IPS-15b (cell line): Measurements from ENCODE around the gene DRD4.

Experiments
- H3K27me3 ChIP-seq: one replicate; pipeline ENCODE4 v1.6.1; 2013; ENCODE audit warnings: low read length; ENCODE audit not compliant: control insufficient read depth, insufficient read depth
- H3K36me3 ChIP-seq: one replicate; pipeline ENCODE4 v1.6.1; 2013; ENCODE audit warnings: low read length; ENCODE audit not compliant: control insufficient read depth, insufficient read depth
- H3K4me1 ChIP-seq: one replicate; pipeline ENCODE4 v1.6.1; 2013; ENCODE audit warnings: mild to moderate bottlenecking, low read length; ENCODE audit not compliant: control insufficient read depth, insufficient read depth
- H3K4me3 ChIP-seq: one replicate; pipeline ENCODE4 v1.5.1; 2013; ENCODE audit warnings: low read depth, low read length
- H3K9ac ChIP-seq: one replicate; pipeline ENCODE4 v1.6.1; 2013; ENCODE audit warnings: low read depth, mild to moderate bottlenecking, low read length
- H3K9me3 ChIP-seq: one replicate; pipeline ENCODE4 v1.6.1; 2013; ENCODE audit warnings: mild to moderate bottlenecking, low read length; ENCODE audit not compliant: control insufficient read depth, insufficient read depth

Gene DRD4

DNA sequence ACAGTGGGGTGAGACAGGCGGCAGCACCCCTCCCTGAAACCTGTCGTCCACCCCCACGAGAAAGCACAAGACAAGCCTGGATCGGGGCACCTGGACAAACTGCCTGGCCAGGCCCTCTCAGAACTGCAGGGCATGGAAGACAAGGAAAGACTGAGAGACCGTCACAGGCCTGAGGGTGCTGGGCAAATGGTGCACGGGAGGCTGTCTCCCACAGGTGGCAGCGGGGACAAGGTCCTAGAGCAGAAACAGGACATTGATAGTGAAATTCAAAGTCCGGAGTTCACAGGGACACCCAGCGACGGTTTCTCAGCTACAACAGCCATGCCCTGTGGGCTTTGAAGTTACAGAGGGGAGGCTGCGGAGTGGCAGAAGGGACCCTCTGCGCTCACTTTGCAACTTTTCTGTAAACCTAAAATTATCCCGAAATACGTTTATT, 20.6 kb downstream of the DRD4 start:
- Histone ChIP-seq H3K27me3 (no peaks in the 10 kb centered on the region), H3K4me1 (no peaks in the 10 kb centered on the region), H3K9ac (no peak overlapping the region), H3K4me3 (no peak overlapping the region), H3K36me3 (peaks cover 16% of the 10 kb centered on the region), H3K9me3 (no peaks in the 10 kb centered on the region)

DNA sequence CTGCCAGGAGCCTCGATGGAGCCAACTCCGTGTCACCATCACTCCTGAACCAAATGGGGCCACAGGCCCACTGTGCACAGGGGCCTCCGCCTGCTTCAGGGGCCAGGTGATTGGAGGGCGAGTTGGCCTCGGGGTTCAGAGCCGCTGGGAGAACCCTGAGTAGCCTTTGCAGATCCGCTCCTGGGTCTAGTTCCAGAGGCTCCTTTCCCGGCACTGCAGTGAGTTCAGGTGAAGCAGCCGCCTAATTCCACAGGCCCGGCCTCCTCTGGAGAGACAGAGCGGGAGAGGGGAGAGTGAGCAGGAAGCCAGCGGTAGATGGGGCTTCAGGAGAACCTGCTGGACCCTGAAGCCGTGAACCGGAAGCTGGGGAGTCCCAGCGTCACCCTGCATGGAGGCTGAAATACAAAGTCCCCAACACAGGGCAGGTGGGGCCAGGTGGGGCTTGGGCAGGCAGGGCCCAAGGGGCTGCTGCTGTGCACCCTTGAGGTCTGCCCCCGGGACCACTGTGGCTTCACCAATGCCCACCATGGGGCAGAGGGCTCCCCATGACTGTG, 22.5 kb downstream of the DRD4 start:
- Histone ChIP-seq H3K4me3 (no peak overlapping the region), H3K36me3 (peaks cover 12% of the 10 kb centered on the region), H3K4me1 (no peaks in the 10 kb centered on the region), H3K27me3 (no peaks in the 10 kb centered on the region), H3K9ac (no peak overlapping the region), H3K9me3 (no peaks in the 10 kb centered on the region)

DNA sequence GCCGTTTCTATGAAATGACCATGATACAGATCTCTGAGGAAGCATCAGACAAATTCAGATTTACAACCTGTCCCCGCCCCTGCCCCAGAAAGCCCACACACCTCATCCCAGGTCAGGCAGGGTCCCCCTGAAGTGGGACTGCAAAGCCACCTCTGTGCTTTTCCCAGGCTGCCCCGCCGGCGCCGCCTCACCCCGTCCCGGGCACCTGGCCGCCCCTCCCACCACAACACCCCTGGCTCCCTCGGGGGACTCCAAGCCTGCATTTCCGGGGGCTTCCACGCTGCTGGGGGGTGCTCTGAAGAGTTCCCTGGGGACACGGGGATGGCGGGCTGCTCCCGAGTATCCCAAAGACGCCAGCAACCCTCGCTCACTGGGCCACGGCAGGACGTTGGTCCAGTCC, 23.2 kb downstream of the DRD4 start:
- Histone ChIP-seq H3K4me1 (no peaks in the 10 kb centered on the region), H3K9ac (no peak overlapping the region), H3K4me3 (no peak overlapping the region), H3K27me3 (no peaks in the 10 kb centered on the region), H3K36me3 (peaks cover 12% of the 10 kb centered on the region), H3K9me3 (no peaks in the 10 kb centered on the region)

DNA sequence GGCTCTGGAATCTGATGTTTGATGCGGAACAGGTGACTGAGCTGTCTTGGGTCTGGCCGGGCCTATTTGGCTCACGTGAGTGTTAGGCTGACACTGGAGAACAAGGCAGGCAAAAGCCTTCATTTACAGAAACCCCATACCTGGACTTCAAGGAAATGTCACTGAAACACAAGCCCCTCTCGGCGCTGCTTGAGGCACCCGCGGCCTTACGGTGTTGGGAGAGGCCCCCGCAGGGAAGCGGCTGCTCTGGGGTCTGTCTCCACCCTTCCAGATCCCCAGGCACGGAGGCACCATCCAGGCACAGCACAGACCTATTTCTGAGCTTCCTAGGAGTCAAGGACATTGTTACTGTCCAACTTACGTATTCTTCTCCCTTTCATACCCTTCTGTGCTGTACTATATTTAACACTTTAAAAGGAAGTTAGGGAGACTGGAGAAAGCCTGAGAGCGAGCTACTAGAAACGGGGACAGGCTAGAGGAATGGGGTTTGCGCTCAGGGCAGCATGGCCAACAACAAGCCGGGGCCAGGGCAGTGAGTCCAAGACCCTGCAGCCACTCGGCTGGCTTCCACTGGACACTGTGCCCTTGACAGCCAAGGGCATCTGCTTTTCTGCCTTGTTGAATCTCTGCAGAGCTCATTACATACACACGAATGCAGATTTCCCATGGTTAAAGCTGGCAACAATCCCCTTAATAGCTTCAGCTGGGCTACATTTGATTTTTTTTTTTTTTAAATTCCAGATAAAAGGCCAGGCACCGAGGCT, 23.8 kb downstream of the DRD4 start:
- Histone ChIP-seq H3K36me3 (peaks cover 12% of the 10 kb centered on the region), H3K9ac (no peak overlapping the region), H3K9me3 (no peaks in the 10 kb centered on the region), H3K4me3 (no peak overlapping the region), H3K27me3 (no peaks in the 10 kb centered on the region), H3K4me1 (no peaks in the 10 kb centered on the region)

DNA sequence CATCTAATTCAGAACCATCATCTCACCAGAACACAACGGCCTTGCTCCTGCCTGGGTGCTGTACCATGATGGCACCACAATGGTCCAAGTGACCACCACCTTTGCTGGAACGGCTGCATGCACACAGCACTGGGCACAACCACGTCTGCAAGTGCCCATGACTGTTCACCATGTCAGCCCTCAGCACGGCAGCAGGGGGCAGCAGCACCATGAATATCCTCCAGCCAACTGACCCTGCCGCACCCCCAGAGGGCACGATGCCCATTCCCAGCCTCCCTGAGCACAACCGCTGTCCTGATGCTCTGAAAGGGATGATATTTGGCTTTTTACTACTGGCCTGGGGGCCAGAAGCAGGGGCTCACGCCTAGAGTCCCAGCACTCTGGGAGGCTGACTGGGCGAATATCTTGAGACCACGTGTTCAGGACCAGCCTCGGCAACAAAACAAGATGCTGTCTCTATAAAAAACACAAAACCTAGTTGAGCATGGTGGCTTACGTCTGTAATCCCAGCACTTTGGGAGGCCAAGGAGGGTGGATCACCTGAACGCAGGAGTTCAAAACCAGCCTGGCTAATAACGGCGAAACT, 25.7 kb downstream of the DRD4 start:
- H3K9ac ChIP-seq: no peak overlapping the region
- no peak overlapping the region for H3K4me3 ChIP-seq
- no peaks in the 10 kb centered on the region for H3K9me3 ChIP-seq
- no peaks in the 10 kb centered on the region for H3K4me1 ChIP-seq
- no peaks in the 10 kb centered on the region for H3K27me3 ChIP-seq
- peaks cover 10% of the 10 kb centered on the region for H3K36me3 ChIP-seq

DNA sequence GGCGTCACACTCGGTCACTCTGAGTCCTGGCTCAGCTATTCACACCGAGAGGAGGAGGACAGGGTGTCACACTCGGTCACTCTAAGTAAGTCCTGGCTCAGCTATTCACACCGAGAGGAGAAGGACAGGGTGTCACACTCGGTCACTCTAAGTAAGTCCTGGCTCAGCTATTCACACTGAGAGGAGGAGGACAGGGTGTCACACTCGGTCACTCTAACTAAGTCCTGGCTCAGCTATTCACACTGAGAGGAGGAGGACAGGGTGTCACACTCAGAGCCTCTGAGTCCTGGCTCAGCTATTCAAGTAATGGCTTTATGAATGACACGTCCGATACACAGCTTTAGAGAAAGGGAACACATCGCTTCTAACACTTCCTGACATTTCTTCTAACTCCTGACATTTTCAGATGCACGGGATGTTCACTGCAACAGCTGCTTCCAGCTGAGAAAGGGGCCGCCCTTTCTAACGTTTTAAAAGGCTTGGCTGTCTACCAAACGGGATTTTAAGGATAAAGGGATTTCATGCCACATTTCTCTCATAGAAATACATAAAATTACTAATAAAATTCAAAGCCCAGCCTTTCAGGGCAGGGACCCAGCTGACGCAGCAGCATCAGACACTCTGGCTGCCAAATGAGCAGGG, 28.1 kb downstream of the DRD4 start:
- Histone ChIP-seq H3K4me3 (no peak overlapping the region), H3K9ac (no peak overlapping the region), H3K4me1 (no peaks in the 10 kb centered on the region), H3K27me3 (no peaks in the 10 kb centered on the region), H3K36me3 (peaks cover 4% of the 10 kb centered on the region), H3K9me3 (no peaks in the 10 kb centered on the region)

DNA sequence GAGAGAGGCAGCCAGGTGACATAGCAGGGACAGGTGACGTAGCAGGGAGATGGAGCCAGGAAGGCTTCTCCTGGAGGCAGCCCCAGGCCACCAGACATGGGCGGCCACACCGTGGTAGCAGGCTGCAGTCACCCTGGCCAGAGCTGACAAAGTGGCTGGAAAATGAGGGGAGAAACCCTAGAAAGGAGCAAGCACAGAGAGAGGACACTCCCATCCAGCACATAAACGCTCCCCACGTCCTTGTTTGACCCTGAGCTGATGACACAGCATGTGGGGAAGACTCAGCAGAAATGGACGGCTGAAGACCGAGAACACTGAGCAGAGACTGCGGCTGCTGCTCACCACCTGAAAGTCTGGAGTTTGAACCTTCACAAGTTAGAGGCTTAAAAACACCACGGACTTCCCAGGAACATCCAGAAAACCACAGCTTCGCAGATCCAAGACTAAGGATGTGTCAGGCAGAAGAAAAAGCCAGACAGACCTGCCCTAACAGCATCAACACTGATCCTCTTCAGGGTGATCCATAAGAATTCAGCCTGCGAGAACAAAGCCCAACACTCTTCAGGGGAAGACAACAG, 28.7 kb downstream of the DRD4 start:
- no peak overlapping the region for H3K9ac ChIP-seq
- no peak overlapping the region for H3K4me3 ChIP-seq
- H3K27me3 ChIP-seq: no peaks in the 10 kb centered on the region
- peaks cover 4% of the 10 kb centered on the region for H3K36me3 ChIP-seq
- H3K4me1 ChIP-seq: no peaks in the 10 kb centered on the region
- no peaks in the 10 kb centered on the region for H3K9me3 ChIP-seq

DNA sequence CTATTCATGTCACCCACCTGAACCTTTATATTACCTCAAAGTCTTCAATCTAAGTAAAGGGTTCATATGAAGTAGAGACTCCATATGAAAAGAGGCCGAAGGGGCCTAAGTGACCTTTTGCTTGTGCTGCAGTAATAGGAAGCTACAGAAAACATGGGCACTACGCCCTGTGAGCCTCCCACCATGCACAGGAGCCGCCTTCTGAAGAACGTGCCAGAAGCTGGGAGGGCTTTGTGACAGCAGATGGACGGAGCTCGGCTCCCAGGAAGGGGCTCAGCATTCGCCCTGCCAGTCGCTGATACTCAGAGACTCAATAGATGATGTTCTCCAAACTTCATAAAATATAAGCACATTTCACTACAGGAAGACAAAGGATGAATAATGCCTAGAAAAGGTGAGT, 36.8 kb downstream of the DRD4 start:
- Histone ChIP-seq H3K9me3 (no peaks in the 10 kb centered on the region), H3K27me3 (no peaks in the 10 kb centered on the region), H3K4me1 (no peaks in the 10 kb centered on the region), H3K9ac (no peak overlapping the region), H3K4me3 (no peak overlapping the region), H3K36me3 (peaks cover 15% of the 10 kb centered on the region)

DNA sequence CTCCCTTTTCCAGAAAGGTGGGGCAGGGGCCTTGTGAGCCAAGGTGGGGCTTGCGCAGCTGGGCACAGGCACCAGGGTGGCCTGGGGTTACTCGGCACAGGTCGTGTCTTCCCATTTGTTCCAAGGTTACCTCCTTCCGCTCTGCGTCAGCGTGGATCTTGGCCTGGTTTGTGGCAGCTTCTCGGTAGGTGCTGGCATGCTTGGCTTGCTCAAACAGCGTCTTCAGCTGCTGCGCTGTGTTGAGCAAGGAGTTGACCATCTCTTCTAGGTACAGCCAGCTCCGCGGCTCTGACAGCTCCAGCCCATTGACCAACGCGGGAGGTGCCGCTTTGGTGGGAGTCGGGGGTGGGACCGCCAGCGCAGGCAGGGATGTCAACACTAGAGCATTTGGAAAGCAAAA, 37.3 kb downstream of the DRD4 start:
- Histone ChIP-seq H3K4me3 (no peak overlapping the region), H3K36me3 (peaks cover 16% of the 10 kb centered on the region), H3K4me1 (no peaks in the 10 kb centered on the region)

DNA sequence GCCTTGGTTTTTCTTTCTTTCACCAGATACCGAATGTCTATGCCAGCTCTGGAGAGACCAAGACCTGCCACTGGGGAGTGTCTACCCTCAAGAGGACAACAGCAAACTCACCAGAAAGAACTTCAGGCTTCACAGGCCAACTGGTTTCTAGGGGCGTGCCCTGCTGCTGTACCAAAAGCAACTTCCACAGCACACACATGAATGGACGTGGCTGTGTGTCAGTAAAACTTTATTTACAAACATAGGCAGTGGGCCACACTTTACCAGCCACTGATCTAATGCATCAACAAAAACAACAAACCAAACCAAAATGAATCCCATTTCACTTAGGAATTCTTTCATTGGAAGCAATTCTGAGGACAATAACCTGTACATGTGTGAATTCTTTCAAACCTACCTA, 41.2 kb downstream of the DRD4 start:
- H3K9ac ChIP-seq: no peak overlapping the region
- H3K9me3 ChIP-seq: no peaks in the 10 kb centered on the region
- H3K27me3 ChIP-seq: no peaks in the 10 kb centered on the region
- H3K4me3 ChIP-seq: no peak overlapping the region
- H3K4me1 ChIP-seq: peaks cover 4% of the 10 kb centered on the region
- H3K36me3 ChIP-seq: peaks cover 33% of the 10 kb centered on the region

More for the DNA sequence above, 37.3 kb downstream of the DRD4 start:
- Histone ChIP-seq H3K27me3 (no peaks in the 10 kb centered on the region), H3K9ac (no peak overlapping the region), H3K9me3 (no peaks in the 10 kb centered on the region)

DNA sequence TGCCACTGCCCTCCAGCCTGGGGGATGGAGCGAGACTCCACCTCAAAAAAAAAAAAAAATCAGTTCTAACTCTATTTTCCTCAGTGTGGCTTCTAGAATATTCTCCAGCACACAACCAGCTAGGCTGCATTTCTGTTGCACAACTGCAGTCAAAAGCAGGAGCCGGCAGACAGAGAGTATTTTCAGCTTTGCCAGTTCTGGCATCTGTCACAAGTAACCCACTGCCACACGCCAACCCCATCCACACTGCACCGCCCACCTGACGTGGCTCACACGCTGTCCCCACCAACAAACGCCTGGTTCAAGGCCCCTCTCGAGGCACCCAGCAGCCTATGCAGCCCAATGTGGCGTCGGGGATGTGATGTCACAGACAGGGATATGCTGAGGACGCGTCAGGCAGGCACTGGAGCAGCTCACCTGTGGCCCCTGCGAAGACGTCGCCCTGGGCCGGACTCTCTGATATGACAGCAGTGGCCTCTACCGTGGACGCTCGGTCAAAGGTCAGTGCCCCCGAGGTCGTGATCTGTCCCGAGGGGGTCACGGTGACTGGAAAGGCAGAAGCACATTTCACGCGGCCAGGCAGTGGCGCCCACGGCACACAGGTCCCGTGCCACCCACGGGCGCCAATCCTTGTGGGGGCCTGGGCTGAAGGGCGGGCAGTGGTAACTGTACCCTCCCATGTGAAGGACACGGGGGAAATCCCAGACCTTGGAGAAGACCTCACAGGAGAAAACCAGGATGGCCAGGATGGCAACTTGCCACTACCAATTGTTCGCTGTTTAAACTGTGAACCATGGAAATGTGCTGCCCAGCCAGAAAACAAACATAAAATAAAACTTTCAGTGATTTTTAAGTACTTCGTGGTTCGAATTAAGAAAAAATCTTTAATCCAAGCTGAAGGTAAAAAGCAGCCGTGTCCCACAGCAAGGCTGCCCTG, 42.5 kb downstream of the DRD4 start:
- no peaks in the 10 kb centered on the region for H3K9me3 ChIP-seq
- no peaks in the 10 kb centered on the region for H3K27me3 ChIP-seq
- no peak overlapping the region for H3K4me3 ChIP-seq
- H3K4me1 ChIP-seq: peaks cover 8% of the 10 kb centered on the region
- no peak overlapping the region for H3K9ac ChIP-seq
- peaks cover 25% of the 10 kb centered on the region for H3K36me3 ChIP-seq
